ENCODE results near the gene SLC9A9. TPM values are rescaled to one million over a fixed set of nuclear protein-coding genes. Genes with fewer than 3 reads are reported as not detected.

The SLC9A9 gene
- 10 to 100 TPM in 2 of 4 donors, 1 to 10 TPM in 2; 1.1 to 15.9 (median 9.7) TPM for total RNA-seq

DNA sequence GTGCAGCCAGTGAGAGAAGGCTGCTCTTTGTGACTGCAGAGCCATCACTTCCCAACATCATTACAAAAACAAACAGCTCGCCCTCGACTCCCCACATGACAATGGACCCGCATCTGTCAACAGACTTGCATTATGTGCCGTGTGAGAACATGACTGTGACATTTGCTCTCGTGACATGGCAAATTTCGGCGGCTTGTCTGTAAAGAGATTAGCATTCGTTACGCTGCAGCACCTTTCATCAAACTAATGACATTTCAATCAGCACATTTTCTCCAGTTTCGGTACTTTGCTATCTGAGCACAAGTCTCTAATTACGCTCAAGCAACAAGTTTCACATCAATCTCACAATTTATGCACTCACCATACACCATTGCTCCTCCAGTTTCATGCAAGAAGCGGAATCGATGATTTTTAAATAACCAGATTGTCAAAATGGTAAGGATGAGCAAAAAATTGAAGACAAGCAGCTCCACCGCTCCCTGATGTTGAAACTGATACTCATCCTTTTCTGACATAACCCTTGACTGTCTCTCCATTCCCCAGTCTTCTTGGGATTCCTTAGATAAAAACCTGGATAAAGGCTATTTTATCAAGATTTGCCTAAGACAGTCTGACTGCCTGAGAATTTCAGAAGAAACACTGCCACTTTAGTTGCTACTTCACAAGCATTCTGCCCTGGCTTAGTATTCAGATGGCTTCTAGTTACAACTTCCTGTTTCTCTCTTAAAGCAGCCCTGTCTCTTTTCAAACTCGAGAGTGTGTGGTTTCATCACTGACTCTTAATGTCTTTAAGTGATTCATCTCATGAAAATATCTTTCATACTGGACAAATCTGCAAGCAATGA lies at the start of gene SLC9A9:
TSS of gene SLC9A9 (minus strand) at position 682 of the 845 bp plus-strand sequence. CDS start at position 536, 146 bp downstream.
- Histone ChIP-seq H3K4me1 (peaks cover 0 to 26% (median 0%) of the 10 kb centered on the region in 4 donors), H3K36me3 (no peaks in the 10 kb centered on the region), H3K27me3 (no peaks in the 10 kb centered on the region), H3K9me3 (no peaks in the 10 kb centered on the region), H3K27ac (peak within 1 kb of the TSS; percentile 60 to 73 (median 68)), H3K4me3 (peak within 1 kb of the TSS; percentile 42 to 48 (median 46))
- in situ Hi-C loops (cut with MboI; ENCODE audit: low pct_ligation_motif_present in 1 of 4, low pct_unique_long_range_greater_than_20kb in 1 of 4, low sequenced_read_pairs in 3 of 4), result no loop called here
- TF ChIP-seq, protein P1, sequence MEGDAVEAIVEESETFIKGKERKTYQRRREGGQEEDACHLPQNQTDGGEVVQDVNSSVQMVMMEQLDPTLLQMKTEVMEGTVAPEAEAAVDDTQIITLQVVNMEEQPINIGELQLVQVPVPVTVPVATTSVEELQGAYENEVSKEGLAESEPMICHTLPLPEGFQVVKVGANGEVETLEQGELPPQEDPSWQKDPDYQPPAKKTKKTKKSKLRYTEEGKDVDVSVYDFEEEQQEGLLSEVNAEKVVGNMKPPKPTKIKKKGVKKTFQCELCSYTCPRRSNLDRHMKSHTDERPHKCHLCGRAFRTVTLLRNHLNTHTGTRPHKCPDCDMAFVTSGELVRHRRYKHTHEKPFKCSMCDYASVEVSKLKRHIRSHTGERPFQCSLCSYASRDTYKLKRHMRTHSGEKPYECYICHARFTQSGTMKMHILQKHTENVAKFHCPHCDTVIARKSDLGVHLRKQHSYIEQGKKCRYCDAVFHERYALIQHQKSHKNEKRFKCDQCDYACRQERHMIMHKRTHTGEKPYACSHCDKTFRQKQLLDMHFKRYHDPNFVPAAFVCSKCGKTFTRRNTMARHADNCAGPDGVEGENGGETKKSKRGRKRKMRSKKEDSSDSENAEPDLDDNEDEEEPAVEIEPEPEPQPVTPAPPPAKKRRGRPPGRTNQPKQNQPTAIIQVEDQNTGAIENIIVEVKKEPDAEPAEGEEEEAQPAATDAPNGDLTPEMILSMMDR (IDR thresholded peaks at IDR 0.05), result no peak
- TF ChIP-seq EP300 (IDR thresholded peaks at IDR 0.05; ENCODE audit: low read depth) (no peak), POLR2AphosphoS5 (IDR thresholded peaks at IDR 0.05) (peak; percentile 7 to 43 (median 43)), POLR2A (IDR thresholded peaks at IDR 0.05) (no peak)
- intact Hi-C loops (cut with DNase I; ENCODE audit: low total_unique reads), result no loop called here
- WGBS, 2 donors (ENCODE audit: low coverage in 1 of 2), result 8 to 12% methylated on average over 11 to 15 of the region's 15 CpGs
- DNase-seq, result peak; percentile 23

DNA sequence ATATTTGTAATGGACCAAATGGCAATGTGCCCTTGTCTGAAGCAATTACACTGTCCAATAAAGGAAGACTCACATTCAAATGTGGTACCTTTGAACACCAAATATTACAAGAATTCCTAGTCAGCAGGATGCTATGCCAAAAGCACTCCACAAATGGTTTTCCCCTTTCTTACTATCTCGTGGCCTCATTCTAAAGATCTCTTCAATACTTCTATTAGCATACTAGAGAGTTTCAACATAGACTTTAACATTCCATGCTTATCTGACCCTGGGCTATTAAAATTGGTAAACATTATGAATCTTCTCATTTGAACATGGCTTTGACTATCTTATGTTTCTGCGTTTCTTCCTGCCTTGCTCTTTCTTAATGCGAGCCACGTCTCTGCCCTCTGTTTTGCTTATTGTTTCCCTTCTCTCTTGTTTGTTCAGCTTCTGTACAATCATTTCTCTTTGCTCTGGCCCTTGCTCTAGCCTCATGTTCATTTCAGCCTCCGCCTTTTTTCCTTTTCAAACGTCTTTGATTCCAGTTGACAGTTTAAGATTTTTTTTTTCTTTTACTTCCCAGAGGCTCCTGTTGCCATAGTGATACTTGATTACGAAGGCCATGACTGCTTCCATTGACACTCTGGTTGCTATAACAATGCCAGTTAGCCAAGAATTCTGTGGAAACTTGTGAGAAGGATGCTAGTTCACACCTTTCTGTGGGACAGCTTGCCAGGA lies 49.5 kb upstream of the SLC9A9 start:
- H3K9me3 ChIP-seq, result no peaks in the 10 kb centered on the region
- H3K4me3 ChIP-seq, result no peak overlapping the region
- H3K4me1 ChIP-seq, result peaks cover 0 to 6% (median 0%) of the 10 kb centered on the region in 4 donors
- H3K36me3 ChIP-seq, result no peaks in the 10 kb centered on the region
- H3K27me3 ChIP-seq, result no peaks in the 10 kb centered on the region
- no peak overlapping the region for H3K27ac ChIP-seq
- WGBS, 2 donors (ENCODE audit: low coverage in 1 of 2), result 13 to 35% methylated on average over 7 of the region's 7 CpGs
- no peak for DNase-seq
- no peak for TF ChIP-seq POLR2AphosphoS5 (IDR thresholded peaks at IDR 0.05)
- in situ Hi-C loops (cut with MboI; ENCODE audit: low pct_ligation_motif_present in 1 of 4, low pct_unique_long_range_greater_than_20kb in 1 of 4, low sequenced_read_pairs in 3 of 4) (no loop called here), intact Hi-C loops (cut with DNase I; ENCODE audit: low total_unique reads) (no loop called here)

DNA sequence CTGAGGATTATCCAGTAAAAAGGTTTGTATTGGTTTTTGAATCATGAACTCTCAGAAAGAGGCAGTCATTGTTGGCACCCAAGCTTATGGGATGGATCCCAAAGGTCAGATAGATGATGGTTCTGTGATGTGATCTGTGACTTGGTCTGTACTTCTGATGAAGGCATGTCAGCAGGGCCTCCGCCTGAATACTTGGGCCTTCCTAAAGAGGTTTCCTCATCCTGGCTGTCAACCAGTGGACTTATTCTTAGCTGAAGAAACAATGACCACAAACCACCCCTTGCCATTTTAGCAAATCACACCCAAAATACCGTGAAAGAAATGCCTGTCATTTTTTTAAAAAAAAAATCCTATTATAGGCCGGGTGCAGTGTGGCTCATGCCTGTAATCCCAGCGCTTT lies 48.2 kb upstream of the SLC9A9 start:
- Histone ChIP-seq H3K4me3 (no peak overlapping the region), H3K27me3 (no peaks in the 10 kb centered on the region), H3K36me3 (no peaks in the 10 kb centered on the region), H3K27ac (no peak overlapping the region), H3K9me3 (no peaks in the 10 kb centered on the region), H3K4me1 (peaks cover 0 to 6% (median 0%) of the 10 kb centered on the region in 4 donors)
- DNase-seq, result no peak
- 82 to 83% methylated on average over 4 of the region's 4 CpGs for WGBS, 2 donors (ENCODE audit: low coverage in 1 of 2)
- intact Hi-C loops (cut with DNase I; ENCODE audit: low total_unique reads) (no loop called here), in situ Hi-C loops (cut with MboI; ENCODE audit: low pct_ligation_motif_present in 1 of 4, low pct_unique_long_range_greater_than_20kb in 1 of 4, low sequenced_read_pairs in 3 of 4) (no loop called here)
- TF ChIP-seq, protein P1 (IDR thresholded peaks at IDR 0.05), result no peak
- TF ChIP-seq POLR2A (IDR thresholded peaks at IDR 0.05) (no peak), POLR2AphosphoS5 (IDR thresholded peaks at IDR 0.05) (no peak), EP300 (IDR thresholded peaks at IDR 0.05; ENCODE audit: low read depth) (no peak)

DNA sequence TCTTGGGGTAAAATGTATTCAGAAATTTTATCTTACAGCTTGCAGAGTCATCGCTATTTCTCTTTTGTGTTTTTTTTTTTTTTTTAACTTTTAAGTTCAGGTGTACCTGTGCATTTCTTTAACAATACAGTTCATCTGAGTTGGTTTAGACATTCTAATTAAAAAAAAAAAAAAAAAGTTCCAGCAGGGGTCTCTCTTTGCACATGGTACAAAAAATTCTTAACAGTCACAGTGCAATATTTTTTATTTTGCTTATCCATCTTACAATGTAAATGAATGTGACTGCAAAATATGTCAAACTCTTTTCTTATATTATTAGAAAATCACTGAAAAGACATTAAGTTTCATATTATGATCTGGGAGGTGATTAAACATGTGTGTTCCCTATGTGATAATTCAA lies 47.5 kb upstream of the SLC9A9 start:
- in situ Hi-C loops (cut with MboI; ENCODE audit: low pct_ligation_motif_present in 1 of 4, low pct_unique_long_range_greater_than_20kb in 1 of 4, low sequenced_read_pairs in 3 of 4) (no loop called here), intact Hi-C loops (cut with DNase I; ENCODE audit: low total_unique reads) (no loop called here)
- 63 to 87% methylated on average over 1 of the region's 1 CpG for WGBS, 2 donors (ENCODE audit: low coverage in 1 of 2)
- Histone ChIP-seq H3K4me1 (peaks cover 0 to 6% (median 0%) of the 10 kb centered on the region in 4 donors), H3K9me3 (no peaks in the 10 kb centered on the region), H3K4me3 (no peak overlapping the region), H3K36me3 (no peaks in the 10 kb centered on the region), H3K27me3 (no peaks in the 10 kb centered on the region), H3K27ac (no peak overlapping the region)
- no peak for TF ChIP-seq POLR2A (IDR thresholded peaks at IDR 0.05)
- TF ChIP-seq POLR2AphosphoS5 (IDR thresholded peaks at IDR 0.05), result no peak
- no peak for TF ChIP-seq EP300 (IDR thresholded peaks at IDR 0.05; ENCODE audit: low read depth)
- TF ChIP-seq, protein P1 (IDR thresholded peaks at IDR 0.05), result no peak
- DNase-seq, result no peak

Measured in transverse colon (tissue), 4 donors.